Raji (cell line): Measurements from ENCODE around the gene VAT1L.

Experiments used
- POLR2A ChIP-seq: IDR thresholded peaks from 2 replicates; pipeline ENCODE4 v1.6.1; 2011; ENCODE audit warnings: low read depth, low read length, control low read depth; ENCODE audit not compliant: insufficient read depth

The VAT1L gene, protein sequence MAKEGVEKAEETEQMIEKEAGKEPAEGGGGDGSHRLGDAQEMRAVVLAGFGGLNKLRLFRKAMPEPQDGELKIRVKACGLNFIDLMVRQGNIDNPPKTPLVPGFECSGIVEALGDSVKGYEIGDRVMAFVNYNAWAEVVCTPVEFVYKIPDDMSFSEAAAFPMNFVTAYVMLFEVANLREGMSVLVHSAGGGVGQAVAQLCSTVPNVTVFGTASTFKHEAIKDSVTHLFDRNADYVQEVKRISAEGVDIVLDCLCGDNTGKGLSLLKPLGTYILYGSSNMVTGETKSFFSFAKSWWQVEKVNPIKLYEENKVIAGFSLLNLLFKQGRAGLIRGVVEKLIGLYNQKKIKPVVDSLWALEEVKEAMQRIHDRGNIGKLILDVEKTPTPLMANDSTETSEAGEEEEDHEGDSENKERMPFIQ

DNA sequence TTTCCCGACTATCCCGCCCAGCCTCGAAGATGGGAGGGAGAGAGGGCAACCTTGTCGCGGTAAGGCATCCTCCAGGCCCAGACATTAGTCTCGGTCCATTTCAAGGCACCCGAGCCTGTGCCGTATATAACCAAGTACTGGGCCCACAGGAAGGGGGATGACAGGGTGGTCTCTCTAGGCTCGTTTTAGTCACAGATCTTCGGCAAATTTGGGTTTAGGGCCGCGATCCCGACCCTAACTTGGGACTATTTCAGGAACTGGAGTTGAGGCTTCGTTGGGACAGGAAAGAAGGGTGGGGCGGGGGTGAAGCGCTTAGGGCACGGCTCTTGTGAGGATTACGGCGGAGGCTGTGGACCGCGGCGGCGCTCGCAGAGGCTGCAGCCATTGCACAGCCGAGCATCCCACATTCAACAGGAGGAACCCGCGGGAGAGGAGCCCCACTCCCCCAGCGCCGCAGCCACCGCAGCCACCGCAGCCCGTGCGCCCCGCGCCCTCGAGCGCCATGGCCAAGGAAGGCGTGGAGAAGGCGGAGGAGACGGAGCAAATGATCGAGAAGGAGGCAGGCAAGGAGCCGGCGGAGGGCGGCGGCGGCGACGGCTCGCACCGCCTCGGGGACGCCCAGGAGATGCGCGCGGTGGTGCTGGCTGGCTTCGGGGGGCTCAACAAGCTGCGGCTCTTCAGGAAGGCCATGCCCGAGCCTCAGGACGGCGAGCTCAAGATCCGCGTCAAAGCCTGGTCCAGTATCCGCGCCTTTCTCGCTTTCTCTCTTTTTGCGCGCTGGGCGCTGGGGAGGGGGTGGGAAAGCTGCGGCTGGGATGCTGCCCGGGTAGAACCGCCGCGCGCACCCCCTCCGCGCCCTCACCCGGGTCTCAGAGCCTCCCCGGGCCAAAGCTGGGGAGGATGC lies at the start of gene VAT1L:
Gene VAT1L, plus strand, starts transcription at position 384 of the 904 bp plus-strand sequence. Its CDS starts 119 bp downstream, at position 503.
- TF ChIP-seq POLR2A: no peak

DNA sequence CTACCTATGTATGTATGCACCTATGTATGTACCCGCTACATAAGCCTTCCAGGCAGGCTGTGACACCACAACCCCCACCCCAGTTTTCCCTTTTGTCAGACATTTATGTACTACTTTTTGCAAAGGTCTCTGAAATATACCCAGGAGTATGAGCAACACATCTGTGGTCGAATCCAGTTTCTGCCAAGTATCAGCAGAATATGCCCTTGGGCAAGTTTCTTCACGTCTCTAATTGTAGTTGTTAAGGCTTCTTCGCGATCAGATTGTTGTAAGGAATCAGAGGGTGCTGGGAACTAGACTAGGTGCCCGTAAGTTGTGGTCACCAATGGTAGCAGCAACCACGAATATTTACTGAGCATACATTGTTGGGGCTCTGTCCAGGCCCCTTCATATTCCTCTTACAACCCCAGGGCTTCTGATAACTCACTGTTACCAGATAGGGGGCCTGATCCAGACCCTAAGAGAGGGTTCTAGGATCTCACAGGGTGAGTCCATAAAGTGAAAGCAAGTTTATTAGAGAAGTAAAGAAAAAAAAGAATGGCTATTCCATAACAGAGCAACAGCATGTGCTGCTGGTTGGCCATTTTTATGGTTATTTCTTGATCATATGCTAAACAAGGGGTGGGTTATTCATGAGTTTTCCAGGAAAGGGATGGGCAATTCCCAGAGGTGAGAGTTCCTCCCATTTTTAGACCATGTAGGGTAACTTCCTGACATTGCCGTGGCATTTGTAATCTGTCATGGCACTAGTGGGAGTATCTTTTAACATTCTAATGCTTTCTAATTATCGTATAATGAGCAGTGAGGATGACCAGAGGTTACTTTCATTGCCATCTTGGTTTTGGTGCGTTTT lies 49.4 kb upstream of the VAT1L start:
- TF ChIP-seq POLR2A: no peak

DNA sequence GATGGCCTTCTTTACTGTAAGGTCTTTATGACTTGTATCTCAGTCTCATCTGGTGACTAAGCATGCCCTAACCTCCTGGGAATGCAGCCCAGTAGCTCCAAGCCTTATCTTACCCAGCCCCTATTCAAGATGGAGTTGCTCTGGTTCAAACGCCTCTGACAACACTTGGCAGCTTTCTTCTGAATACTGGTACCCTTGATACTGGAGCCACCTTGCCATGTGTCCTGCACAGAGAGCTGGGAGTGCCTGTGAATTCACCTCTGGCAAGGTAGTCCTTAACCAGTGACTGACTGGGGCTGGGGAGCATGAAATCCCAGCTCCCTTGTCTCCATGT lies 48.8 kb upstream of the VAT1L start:
- no peak for TF ChIP-seq POLR2A

DNA sequence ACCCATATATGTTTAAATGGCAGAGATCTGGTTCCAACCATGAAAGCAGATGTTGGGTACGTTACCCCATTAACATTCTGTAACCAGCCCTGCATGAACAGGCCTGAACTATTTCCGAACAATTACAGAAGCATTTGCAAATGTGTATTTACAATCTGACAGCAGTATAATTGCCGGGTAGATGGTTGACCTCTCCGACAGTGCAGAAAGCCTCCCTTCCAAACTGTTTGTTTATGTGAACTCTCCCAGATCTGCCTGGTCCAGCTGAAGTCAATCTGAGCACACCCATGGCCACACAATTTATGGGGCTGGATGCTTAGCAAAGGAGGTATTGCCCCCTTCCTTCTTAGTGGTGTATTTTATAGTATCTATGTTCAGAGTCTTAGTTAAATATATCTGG lies 44.2 kb upstream of the VAT1L start:
- TF ChIP-seq POLR2A: no peak

DNA sequence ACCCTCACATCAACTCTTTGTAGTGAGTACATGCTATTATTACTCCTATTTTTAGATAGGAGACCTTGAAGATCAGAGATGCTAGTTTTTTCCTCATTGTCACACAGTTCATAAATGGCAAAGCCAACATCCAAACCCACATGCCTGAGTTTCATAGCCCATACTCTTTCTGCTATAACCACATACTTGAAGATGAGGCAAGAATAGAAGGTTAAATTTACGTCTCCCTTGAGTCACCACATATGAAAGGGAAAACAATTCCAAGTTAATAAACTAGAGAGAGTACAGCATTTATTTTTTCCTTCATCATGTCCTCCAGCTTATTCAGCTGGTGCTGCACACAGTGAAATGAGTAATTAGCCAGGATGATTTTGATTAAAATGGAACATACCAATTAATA lies 42.4 kb upstream of the VAT1L start:
- TF ChIP-seq POLR2A: no peak

DNA sequence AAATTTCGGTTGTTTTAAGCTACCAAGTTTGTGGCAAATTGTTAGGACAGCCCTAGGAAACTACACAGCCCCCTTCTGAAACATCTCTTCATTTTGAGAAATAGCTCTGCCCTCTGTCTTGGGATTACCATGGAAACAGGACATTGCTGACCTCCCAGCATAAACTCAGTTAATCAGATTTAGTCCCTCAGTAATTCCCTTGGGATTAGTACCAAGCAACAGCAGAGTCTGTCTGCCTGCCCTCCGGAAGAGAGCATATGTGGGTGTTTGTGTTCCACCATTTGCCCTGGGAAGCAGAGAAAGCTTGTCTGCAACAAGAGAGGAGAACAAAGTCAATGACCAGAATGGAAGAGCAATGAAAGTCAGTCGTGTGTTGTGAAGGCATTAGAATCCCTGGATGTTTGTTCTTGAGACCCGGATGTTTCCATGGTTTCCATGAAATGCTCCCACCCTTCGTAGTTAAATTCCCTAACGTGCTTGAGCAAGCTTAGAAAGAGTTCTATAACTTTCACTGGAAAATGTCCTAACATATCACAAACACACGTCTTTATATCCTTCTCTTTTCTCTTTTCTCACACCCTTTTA lies 39.9 kb upstream of the VAT1L start:
- TF ChIP-seq POLR2A: no peak

DNA sequence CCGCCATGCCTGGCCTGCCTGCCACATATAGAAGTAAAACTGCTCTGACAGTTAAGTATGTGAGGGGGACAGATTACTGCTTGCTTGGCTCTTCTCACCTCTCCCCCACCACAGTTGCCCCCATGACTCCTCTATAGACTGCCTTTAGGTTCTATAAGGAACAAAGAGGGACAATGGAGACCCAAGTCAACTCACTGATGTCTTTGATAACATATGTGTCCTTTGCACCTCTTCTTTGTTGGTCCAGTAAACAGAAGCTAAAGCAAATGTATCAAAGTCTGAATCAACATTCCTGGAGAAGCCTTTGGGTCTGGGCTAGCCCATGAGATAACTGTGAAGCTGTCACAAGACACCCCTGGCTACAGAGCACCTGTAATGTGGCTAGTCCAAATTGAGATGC lies 38.9 kb upstream of the VAT1L start:
- TF ChIP-seq POLR2A: no peak

DNA sequence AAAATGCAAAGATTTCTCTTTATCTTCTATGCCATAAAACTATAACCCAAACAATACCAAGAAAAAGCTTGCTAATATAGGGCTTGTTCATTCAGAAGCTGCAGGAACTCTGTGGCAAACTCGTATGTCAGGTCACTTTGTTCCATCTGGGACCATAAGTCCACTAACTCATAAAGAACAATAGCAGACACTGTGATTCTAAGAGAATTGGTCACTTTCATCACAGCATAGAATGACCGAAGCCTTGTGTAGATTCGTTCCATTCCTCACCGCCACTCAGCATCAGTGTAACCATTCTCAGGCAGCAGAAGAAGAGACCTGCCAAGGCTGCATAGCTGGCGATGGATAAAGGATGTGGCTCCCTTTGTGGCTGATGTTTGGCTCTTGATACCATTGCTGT lies 30.3 kb upstream of the VAT1L start:
- TF ChIP-seq POLR2A: no peak

DNA sequence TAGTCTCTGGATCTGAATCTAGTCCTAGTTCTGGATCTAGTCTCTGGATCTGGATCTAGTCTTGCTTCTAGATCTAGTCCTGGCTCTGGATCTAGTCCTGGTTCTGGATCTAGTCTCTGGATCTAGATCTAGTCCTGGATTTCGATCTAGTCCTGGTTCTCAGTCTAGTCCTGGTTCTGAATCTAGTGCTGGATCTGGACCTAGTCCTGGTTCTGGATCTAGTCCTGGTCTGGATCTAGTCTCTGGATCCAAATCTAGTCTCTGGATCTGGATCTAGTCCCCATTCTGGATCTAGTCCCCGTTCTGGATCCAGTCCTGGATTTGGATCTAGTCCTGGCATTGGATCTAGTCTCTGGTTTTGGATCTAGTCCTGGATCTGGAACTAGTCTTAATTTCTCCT lies 29.9 kb upstream of the VAT1L start:
- no peak for TF ChIP-seq POLR2A

DNA sequence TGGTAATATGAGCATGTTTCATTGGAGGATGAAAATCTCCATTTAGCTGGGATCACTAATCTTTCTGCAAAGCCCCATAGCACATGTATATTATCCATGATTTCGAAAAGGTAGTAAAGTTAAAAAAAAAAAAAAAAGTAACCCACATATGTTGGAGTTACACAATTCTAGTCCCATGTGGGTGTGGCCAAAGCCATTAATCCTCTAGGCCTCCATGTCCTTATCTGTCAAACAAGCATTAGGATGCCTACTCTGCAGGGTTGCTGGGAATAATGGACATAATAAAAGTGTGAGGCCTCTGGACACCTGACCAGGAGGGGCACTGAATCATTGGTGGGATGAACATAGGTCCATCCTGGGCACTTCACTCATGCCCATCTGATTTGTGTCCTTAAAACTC lies 29.2 kb upstream of the VAT1L start:
- no peak for TF ChIP-seq POLR2A

DNA sequence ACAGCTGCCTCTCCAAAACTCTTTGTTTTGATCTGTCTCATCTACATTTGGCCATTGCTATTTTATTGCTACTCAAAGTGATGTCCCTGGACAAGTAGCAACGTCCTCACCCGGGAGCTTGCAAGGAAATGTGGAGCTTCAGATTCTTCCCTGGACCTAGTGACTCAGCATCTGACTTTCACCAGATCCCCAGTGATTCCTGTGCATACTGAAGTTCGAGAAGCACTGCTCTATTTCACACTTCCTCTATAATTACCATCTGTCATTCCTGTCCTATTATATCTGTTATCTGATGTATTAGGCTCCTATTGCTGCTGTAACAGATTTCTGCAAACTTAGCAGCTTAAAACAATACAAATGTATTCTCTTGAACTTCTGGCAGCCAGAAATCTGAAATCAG lies 28.5 kb upstream of the VAT1L start:
- no peak for TF ChIP-seq POLR2A

DNA sequence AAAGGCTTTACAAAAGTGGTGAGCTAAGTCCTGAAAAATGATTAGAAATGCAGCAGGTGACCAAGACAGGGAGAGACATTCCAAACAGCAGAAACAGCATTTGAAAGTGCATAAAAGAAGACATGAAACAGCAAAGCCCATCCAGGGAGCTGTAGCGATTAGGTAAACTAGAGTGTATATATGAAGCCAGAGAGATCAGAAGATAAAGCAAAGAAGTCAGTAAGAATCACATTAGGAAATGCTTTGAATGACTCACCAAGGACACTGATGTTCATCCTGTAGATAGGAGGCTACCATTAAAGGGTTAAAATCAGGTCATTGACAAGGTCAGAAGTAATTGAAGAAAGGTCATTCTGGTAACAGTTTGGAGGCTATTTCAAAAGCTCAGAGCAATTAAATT lies 27.6 kb upstream of the VAT1L start:
- no peak for TF ChIP-seq POLR2A

DNA sequence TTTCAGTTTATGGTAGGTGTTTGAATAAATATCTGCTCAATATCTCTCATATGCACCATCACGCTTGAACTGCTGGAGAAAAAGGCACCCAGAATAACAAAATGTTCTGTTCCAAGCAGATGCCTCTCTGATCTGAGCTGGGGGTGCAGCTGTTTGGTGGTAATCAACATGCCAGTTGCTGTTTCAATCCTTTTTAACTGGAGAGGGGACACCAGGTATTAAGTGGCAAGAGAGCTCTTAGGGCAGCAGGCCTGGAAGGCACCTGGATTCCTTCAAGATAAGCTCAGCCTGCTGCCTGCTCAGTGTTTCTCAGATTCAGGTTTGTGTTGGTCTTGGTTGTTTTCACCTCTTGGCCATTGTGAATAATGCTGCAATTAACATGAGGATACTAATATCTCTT lies 27.2 kb upstream of the VAT1L start:
- TF ChIP-seq POLR2A: no peak

DNA sequence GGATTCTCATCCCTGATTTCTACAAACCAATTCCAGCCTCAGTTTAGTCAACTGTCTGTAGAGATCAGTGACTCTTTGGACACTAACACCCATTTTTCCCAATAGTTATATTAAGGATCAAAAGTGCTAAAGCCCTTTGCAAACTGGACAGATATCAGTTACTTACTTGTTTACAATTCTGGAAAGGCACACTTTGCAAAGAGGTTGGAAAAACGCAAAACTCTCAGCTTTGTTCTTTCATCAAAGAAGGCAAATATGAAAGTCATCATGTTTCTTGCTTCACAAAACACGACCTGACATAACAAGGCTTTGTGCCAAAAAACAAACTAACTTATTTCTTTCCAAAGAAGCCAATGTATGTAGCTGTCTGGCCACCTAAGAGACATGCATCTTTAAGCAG lies 26.1 kb upstream of the VAT1L start:
- TF ChIP-seq POLR2A: no peak

DNA sequence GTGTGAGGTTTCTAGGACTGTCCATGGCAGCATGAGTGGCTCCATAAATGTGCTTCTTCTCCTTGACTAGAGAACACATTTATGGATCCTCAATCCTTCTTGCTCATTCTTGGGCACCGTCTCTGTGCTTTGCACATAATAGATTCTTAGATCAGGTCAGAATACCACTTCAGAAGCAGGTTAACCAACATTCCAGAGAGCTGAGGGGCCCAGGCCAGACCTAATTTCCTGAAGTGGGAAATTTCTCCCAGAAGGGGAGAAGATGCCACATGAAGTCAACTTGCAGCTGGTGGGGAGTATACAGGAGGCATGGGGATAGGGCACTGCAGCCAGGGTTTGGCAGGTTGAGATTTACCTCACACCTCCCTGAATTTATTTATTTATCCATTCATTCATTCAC lies 24.4 kb upstream of the VAT1L start:
- no peak for TF ChIP-seq POLR2A
